MCF 10A (cell line): ENCODE results near the gene PGLYRP3. TPM values are rescaled to one million over a fixed set of nuclear protein-coding genes. Genes with fewer than 3 reads are reported as not detected.

Experiments
- BruUV-seq: library from RNA; stranded (reverse); fragments of 400-500 nt; replicated peaks from 2 replicates; lab custom pipeline; 2021; lab: Mats Ljungman, UMichigan
- CTCF ChIA-PET: fragments of 300-600 bp; sonication (Branson Sonifier 250); formaldehyde crosslinking; extraction: SDS; loops from one replicate; lab custom pipeline; 2021; ENCODE audit warnings: antibody characterized with exemption, inconsistent platforms; lab: Yijun Ruan, JAX
- POLR2A ChIA-PET: fragments of 300-600, 350-650 bp; sonication (Branson Sonifier 250); formaldehyde crosslinking; extraction: SDS; loops from one replicate; lab custom pipeline; 2020; ENCODE audit warnings: antibody characterized with exemption, inconsistent platforms; lab: Yijun Ruan, JAX
- DNase-seq: peaks from one replicate; pipeline ENCODE4 v3.0.0-alpha.2; 2018; ENCODE audit not compliant: unreplicated experiment
- H3K27ac Mint-ChIP-seq: one replicate; pipeline ENCODE4 v1.8.0; 2022; ENCODE audit warnings: mild to moderate bottlenecking, low read depth, mixed read lengths; ENCODE audit not compliant: unreplicated experiment
- H3K27me3 Mint-ChIP-seq: one replicate; pipeline ENCODE4 v1.8.0; 2022; ENCODE audit warnings: mixed read lengths; ENCODE audit not compliant: insufficient read depth, unreplicated experiment
- H3K36me3 Mint-ChIP-seq: one replicate; pipeline ENCODE4 v1.8.0; 2022; ENCODE audit warnings: mild to moderate bottlenecking, moderate library complexity, mixed read lengths; ENCODE audit not compliant: insufficient read depth, unreplicated experiment
- H3K4me1 Mint-ChIP-seq: one replicate; pipeline ENCODE4 v1.8.0; 2022; ENCODE audit warnings: mixed read lengths; ENCODE audit not compliant: insufficient read depth, unreplicated experiment
- H3K4me3 Mint-ChIP-seq: one replicate; pipeline ENCODE4 v1.8.0; 2022; ENCODE audit warnings: mild to moderate bottlenecking, moderate library complexity, mixed read lengths; ENCODE audit not compliant: unreplicated experiment
- H3K9me3 Mint-ChIP-seq: one replicate; pipeline ENCODE4 v1.8.0; 2022; ENCODE audit warnings: mixed read lengths; ENCODE audit not compliant: unreplicated experiment
- intact Hi-C: fragments of 100-400 bp; cut with micrococcal nuclease; formaldehyde crosslinking; loops from 2 replicates; pipeline ENCODE4 v1.14.1; 2022
- total RNA-seq: library from RNA; stranded (reverse); gene quantifications from 2 replicates; pipeline ENCODE4 v1.2.3, GENCODE V29; 2022
- TF ChIP-seq, protein P1 (sequence below): fragments of 200-600 bp; IDR thresholded peaks from one replicate; pipeline ENCODE4 v1.8.0; 2022; ENCODE audit warnings: antibody characterized with exemption, mild to moderate bottlenecking; ENCODE audit not compliant: unreplicated experiment

PGLYRP3 gene
- total RNA-seq, 1 experiment from 2014 or later = not detected

DNA sequence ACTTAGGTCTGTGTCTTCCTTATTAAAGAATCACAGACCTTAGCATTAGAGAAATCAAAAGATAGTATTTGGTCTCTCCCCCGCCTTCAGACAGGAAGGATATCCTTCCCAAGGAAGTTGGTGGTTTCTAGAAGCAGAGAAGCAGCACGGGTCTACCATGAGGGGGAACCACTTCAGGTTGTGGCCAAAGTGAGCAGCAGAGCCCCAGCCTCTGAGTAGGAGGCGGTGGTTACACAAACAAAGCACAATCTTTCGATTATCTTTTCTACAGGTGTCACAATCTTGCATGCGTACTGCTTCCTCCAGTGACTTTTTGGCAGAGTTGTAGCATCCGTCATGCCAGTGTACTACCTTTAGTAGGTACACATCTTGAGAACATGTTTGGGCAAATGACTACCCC, 27.1 kb upstream of the PGLYRP3 start:
- Mint-ChIP-seq H3K9me3 (peaks cover 8% of the 10 kb centered on the region), H3K4me1 (no peaks in the 10 kb centered on the region), H3K36me3 (no peaks in the 10 kb centered on the region), H3K27me3 (peaks cover 73% of the 10 kb centered on the region), H3K27ac (no peak overlapping the region), H3K4me3 (no peak overlapping the region)
- no TSS peak for BruUV-seq
- intact Hi-C loops = no loop called here
- DNase-seq = no peak
- TF ChIP-seq, protein P1, sequence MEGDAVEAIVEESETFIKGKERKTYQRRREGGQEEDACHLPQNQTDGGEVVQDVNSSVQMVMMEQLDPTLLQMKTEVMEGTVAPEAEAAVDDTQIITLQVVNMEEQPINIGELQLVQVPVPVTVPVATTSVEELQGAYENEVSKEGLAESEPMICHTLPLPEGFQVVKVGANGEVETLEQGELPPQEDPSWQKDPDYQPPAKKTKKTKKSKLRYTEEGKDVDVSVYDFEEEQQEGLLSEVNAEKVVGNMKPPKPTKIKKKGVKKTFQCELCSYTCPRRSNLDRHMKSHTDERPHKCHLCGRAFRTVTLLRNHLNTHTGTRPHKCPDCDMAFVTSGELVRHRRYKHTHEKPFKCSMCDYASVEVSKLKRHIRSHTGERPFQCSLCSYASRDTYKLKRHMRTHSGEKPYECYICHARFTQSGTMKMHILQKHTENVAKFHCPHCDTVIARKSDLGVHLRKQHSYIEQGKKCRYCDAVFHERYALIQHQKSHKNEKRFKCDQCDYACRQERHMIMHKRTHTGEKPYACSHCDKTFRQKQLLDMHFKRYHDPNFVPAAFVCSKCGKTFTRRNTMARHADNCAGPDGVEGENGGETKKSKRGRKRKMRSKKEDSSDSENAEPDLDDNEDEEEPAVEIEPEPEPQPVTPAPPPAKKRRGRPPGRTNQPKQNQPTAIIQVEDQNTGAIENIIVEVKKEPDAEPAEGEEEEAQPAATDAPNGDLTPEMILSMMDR = no peak
- CTCF ChIA-PET = interaction anchor here (0.6 kb wide), 1 partner anchor 127 kb away, joined by 3 read pairs; no protein-coding TSS in a partner anchor
- POLR2A ChIA-PET = no interaction called here

DNA sequence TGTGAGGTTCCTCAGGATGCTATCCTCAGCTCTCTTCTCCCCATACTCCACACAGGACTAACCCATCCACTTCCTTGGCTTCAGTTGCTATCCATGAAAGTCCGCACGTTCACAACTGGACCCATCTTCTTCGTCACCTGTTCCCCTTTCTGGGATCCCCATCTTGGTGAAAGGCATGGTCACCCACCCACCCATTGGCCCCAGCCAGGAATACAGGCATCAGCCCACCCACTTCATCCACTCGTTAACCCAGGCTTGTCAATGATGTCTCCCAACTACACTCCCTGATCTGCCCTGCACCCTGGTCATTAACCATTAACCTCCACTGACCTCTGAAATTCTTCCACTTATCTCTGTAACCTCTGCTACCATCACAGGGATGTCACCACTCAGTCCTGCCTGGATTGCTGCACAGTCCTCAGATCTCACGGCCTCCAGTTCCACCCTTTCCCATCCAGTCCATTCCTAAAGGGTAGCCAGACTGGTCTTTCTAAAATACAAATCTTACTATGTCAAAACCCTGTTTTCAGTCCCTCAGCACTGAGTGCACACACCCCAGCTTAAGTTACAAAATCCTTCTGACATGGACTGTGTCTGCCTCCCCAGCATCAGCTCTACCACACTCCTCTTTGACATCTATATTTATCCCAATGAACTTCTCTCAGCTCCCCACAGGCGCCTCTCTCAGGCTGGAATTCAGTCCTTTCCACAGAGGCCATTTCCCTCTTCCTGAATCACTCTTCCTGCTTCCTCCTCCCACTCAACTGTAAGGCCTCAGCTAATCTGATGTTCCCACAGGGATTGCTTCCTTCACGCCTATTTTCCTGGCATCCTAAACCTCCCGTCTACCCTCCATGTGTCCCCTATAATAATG, 25.5 kb upstream of the PGLYRP3 start:
- H3K9me3 Mint-ChIP-seq = peaks cover 8% of the 10 kb centered on the region
- H3K4me3 Mint-ChIP-seq = no peak overlapping the region
- no peak overlapping the region for H3K27ac Mint-ChIP-seq
- CTCF ChIA-PET = interaction anchor here (1.0 to 3.1 kb wide), 3 partner anchors 15 to 421 kb away, joined by 3 to 16 read pairs (median 9); no protein-coding TSS in a partner anchor
- no peaks in the 10 kb centered on the region for H3K4me1 Mint-ChIP-seq
- H3K36me3 Mint-ChIP-seq = no peaks in the 10 kb centered on the region
- intact Hi-C loops = no loop called here
- TF ChIP-seq, protein P1 = no peak
- no peak for DNase-seq
- H3K27me3 Mint-ChIP-seq = peaks cover 73% of the 10 kb centered on the region
- POLR2A ChIA-PET = no interaction called here
- no TSS peak for BruUV-seq

DNA sequence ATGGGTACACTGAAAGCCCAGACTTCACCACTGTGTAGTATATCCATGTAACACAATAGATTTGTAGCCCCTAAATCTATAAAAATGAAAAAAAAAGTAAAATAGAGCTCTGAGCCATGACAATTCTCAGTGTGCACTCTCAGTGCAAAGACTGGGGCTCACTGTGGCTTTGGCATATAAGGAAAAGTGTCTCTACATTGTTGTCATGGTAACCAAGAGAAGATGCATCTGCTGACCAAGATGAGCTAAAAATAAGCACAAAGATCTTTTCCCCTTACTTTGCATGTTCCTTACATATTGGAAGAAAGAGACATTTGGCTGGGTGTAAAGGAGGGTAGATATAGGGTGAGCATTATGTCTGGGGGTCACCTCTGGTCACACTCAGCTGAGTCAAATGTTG, 23.9 kb upstream of the PGLYRP3 start:
- Mint-ChIP-seq H3K4me3 (no peak overlapping the region), H3K36me3 (no peaks in the 10 kb centered on the region), H3K27me3 (peaks cover 76% of the 10 kb centered on the region), H3K4me1 (no peaks in the 10 kb centered on the region), H3K9me3 (no peaks in the 10 kb centered on the region), H3K27ac (no peak overlapping the region)
- POLR2A ChIA-PET = no interaction called here
- TF ChIP-seq, protein P1 = no peak
- CTCF ChIA-PET = interaction anchor here (0.5 to 3.1 kb wide), 7 partner anchors 16 to 1605 kb away, joined by 3 to 16 read pairs (median 4); no protein-coding TSS in a partner anchor
- intact Hi-C loops = no loop called here
- BruUV-seq = no TSS peak
- DNase-seq = no peak

DNA sequence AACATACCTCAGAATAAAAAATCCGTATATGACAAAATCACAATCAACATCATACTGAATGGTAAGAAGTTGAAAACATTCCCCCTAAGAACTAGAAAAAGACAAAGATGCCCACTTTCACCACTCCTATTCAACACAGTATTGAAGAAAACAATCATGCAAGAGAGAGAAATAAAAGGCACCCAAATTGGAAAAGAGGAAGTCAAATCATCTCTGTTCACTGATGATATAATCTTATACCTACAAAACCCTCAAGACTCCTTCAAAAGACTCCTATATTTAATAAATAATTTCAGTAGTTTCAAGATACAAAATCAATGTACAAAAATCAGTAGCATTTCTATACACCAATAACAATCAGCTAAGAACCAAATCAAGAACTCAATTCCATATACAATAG, 21.1 kb upstream of the PGLYRP3 start:
- TF ChIP-seq, protein P1 = no peak
- H3K27me3 Mint-ChIP-seq = peaks cover 85% of the 10 kb centered on the region
- H3K9me3 Mint-ChIP-seq = no peaks in the 10 kb centered on the region
- no TSS peak for BruUV-seq
- intact Hi-C loops = no loop called here
- no peak for DNase-seq
- no peak overlapping the region for H3K4me3 Mint-ChIP-seq
- ChIA-PET POLR2A (no interaction called here), CTCF (no interaction called here)
- no peaks in the 10 kb centered on the region for H3K36me3 Mint-ChIP-seq
- H3K4me1 Mint-ChIP-seq = no peaks in the 10 kb centered on the region
- no peak overlapping the region for H3K27ac Mint-ChIP-seq
